Esophagus squamous epithelium (tissue), 4 donors: Measurements from ENCODE around the gene DLG3.

Experiments used
- CTCF ChIP-seq, 6 experiments: fragments of 450-650 bp in 4 of 6; fragments of 200-600 bp in 2 of 6; sonication (generic) in 2 of 6; IDR thresholded peaks; one replicate each; pipeline ENCODE4 v1.5.1; 2016 to 2019; ENCODE audit warnings: antibody characterized with exemption in 6 of 6, mild to moderate bottlenecking in 4 of 6, moderate library complexity in 4 of 6
- POLR2A ChIP-seq, 4 donors: fragments of 450-650 bp; IDR thresholded peaks; one replicate each; pipeline ENCODE4 v1.6.1; 2017; ENCODE audit warnings: antibody characterized with exemption in 4 of 4, mild to moderate bottlenecking in 4 of 4, moderate library complexity in 3 of 4

GRCh38 chrX:70470850-70471289 is 26.2 kb downstream of the DLG3 start:
- TF ChIP-seq CTCF (IDR thresholded peaks at IDR 0.05) = no peak
- TF ChIP-seq POLR2A (IDR thresholded peaks at IDR 0.05) = no peak
